ENCODE data around the gene PIK3R2.
A peak's percentile ranks its signal among the peaks of the same experiment; 100 is the strongest.

The PIK3R2 gene

GRCh38 chr19:18144906-18145305, 8.1 kb upstream of the PIK3R2 start:
- H3K9me3 ChIP-seq (replicated peaks; ENCODE audit: low read length), result no peaks in the 10 kb centered on the region
- H3K4me2 ChIP-seq (ENCODE audit: low read length), result no peak overlapping the region
- H3K9ac ChIP-seq (ENCODE audit: low read depth, low read length), result no peak overlapping the region
- H3K4me1 ChIP-seq (ENCODE audit: control insufficient read depth, insufficient read depth, low read length), result no peaks in the 10 kb centered on the region
- H3K27me3 ChIP-seq (ENCODE audit: control insufficient read depth, insufficient read depth, low read length), result no peaks in the 10 kb centered on the region
- H3K4me3 ChIP-seq (ENCODE audit: low read length), result no peak overlapping the region
- peaks cover 37% of the 10 kb centered on the region for H3K36me3 ChIP-seq (ENCODE audit: insufficient read depth, low read length)

GRCh38 chr19:18145391-18145999, 7.5 kb upstream of the PIK3R2 start:
- Histone ChIP-seq H3K27me3 (ENCODE audit: control insufficient read depth, insufficient read depth, low read length) (no peaks in the 10 kb centered on the region), H3K4me2 (ENCODE audit: low read length) (no peak overlapping the region), H3K9me3 (replicated peaks; ENCODE audit: low read length) (no peaks in the 10 kb centered on the region), H3K4me1 (ENCODE audit: control insufficient read depth, insufficient read depth, low read length) (no peaks in the 10 kb centered on the region), H3K4me3 (ENCODE audit: low read length) (no peak overlapping the region), H3K36me3 (ENCODE audit: insufficient read depth, low read length) (peaks cover 34% of the 10 kb centered on the region), H3K9ac (ENCODE audit: low read depth, low read length) (no peak overlapping the region)

GRCh38 chr19:18147396-18147795, 5.6 kb upstream of the PIK3R2 start:
- Histone ChIP-seq H3K4me1 (ENCODE audit: control insufficient read depth, insufficient read depth, low read length) (peaks cover 9% of the 10 kb centered on the region), H3K36me3 (ENCODE audit: insufficient read depth, low read length) (peaks cover 28% of the 10 kb centered on the region), H3K9ac (ENCODE audit: low read depth, low read length) (no peak overlapping the region), H3K9me3 (replicated peaks; ENCODE audit: low read length) (no peaks in the 10 kb centered on the region), H3K4me3 (ENCODE audit: low read length) (no peak overlapping the region), H3K4me2 (ENCODE audit: low read length) (no peak overlapping the region), H3K27me3 (ENCODE audit: control insufficient read depth, insufficient read depth, low read length) (no peaks in the 10 kb centered on the region)

- peak overlapping the region; percentile 28 for H3K4me2 ChIP-seq (ENCODE audit: low read length)
- H3K27me3 ChIP-seq (ENCODE audit: control insufficient read depth, insufficient read depth, low read length), result no peaks in the 10 kb centered on the region
- peaks cover 18% of the 10 kb centered on the region for H3K4me1 ChIP-seq (ENCODE audit: control insufficient read depth, insufficient read depth, low read length)
- no peaks in the 10 kb centered on the region for H3K9me3 ChIP-seq (replicated peaks; ENCODE audit: low read length)
- H3K9ac ChIP-seq (ENCODE audit: low read depth, low read length), result no peak overlapping the region
- H3K4me3 ChIP-seq (ENCODE audit: low read length), result no peak overlapping the region
- H3K36me3 ChIP-seq (ENCODE audit: insufficient read depth, low read length), result peaks cover 16% of the 10 kb centered on the region
These were observed 3.4 kb upstream of the PIK3R2 start for GRCh38 chr19:18149596-18149975.

- H3K9ac ChIP-seq (ENCODE audit: low read depth, low read length), result peak overlapping the region; percentile 88
- peak overlapping the region; percentile 85 for H3K4me2 ChIP-seq (ENCODE audit: low read length)
- H3K4me1 ChIP-seq (ENCODE audit: control insufficient read depth, insufficient read depth, low read length), result peaks cover 19% of the 10 kb centered on the region
- H3K36me3 ChIP-seq (ENCODE audit: insufficient read depth, low read length), result peaks cover 12% of the 10 kb centered on the region
- no peaks in the 10 kb centered on the region for H3K9me3 ChIP-seq (replicated peaks; ENCODE audit: low read length)
- no peak overlapping the region for H3K4me3 ChIP-seq (ENCODE audit: low read length)
- H3K27me3 ChIP-seq (ENCODE audit: control insufficient read depth, insufficient read depth, low read length), result no peaks in the 10 kb centered on the region
These were observed 2.0 kb upstream of the PIK3R2 start for GRCh38 chr19:18150776-18151624.

GRCh38 chr19:18152442-18152816, 534 bp upstream of the PIK3R2 start:
- peaks cover 18% of the 10 kb centered on the region for H3K36me3 ChIP-seq (ENCODE audit: insufficient read depth, low read length)
- peak overlapping the region; percentile 67 for H3K4me3 ChIP-seq (ENCODE audit: low read length)
- H3K4me2 ChIP-seq (ENCODE audit: low read length), result peak overlapping the region; percentile 85

GRCh38 chr19:18153556-18154134, 682 bp downstream of the PIK3R2 start:
- Histone ChIP-seq H3K9ac (ENCODE audit: low read depth, low read length) (peak overlapping the region; percentile 88), H3K36me3 (ENCODE audit: insufficient read depth, low read length) (peaks cover 20% of the 10 kb centered on the region), H3K4me1 (ENCODE audit: control insufficient read depth, insufficient read depth, low read length) (peaks cover 38% of the 10 kb centered on the region), H3K4me2 (ENCODE audit: low read length) (peak overlapping the region; percentile 95), H3K9me3 (replicated peaks; ENCODE audit: low read length) (no peaks in the 10 kb centered on the region), H3K4me3 (ENCODE audit: low read length) (peak overlapping the region; percentile 89), H3K27me3 (ENCODE audit: control insufficient read depth, insufficient read depth, low read length) (no peaks in the 10 kb centered on the region)

More at GRCh38 chr19:18152442-18152816, 534 bp upstream of the PIK3R2 start:
- Histone ChIP-seq H3K4me1 (ENCODE audit: control insufficient read depth, insufficient read depth, low read length) (peaks cover 33% of the 10 kb centered on the region), H3K9ac (ENCODE audit: low read depth, low read length) (peak overlapping the region; percentile 88), H3K27me3 (ENCODE audit: control insufficient read depth, insufficient read depth, low read length) (no peaks in the 10 kb centered on the region), H3K9me3 (replicated peaks; ENCODE audit: low read length) (no peaks in the 10 kb centered on the region)

GRCh38 chr19:18155095-18156087, 2.4 kb downstream of the PIK3R2 start:
- H3K9me3 ChIP-seq (replicated peaks; ENCODE audit: low read length), result no peaks in the 10 kb centered on the region
- no peak overlapping the region for H3K4me2 ChIP-seq (ENCODE audit: low read length)
- no peaks in the 10 kb centered on the region for H3K27me3 ChIP-seq (ENCODE audit: control insufficient read depth, insufficient read depth, low read length)
- peaks cover 38% of the 10 kb centered on the region for H3K4me1 ChIP-seq (ENCODE audit: control insufficient read depth, insufficient read depth, low read length)
- no peak overlapping the region for H3K9ac ChIP-seq (ENCODE audit: low read depth, low read length)
- H3K4me3 ChIP-seq (ENCODE audit: low read length), result no peak overlapping the region
- H3K36me3 ChIP-seq (ENCODE audit: insufficient read depth, low read length), result peaks cover 20% of the 10 kb centered on the region

- H3K9me3 ChIP-seq (replicated peaks; ENCODE audit: low read length), result no peaks in the 10 kb centered on the region
- H3K27me3 ChIP-seq (ENCODE audit: control insufficient read depth, insufficient read depth, low read length), result no peaks in the 10 kb centered on the region
- H3K9ac ChIP-seq (ENCODE audit: low read depth, low read length), result peak overlapping the region; percentile 50
- peaks cover 44% of the 10 kb centered on the region for H3K4me1 ChIP-seq (ENCODE audit: control insufficient read depth, insufficient read depth, low read length)
- no peak overlapping the region for H3K4me3 ChIP-seq (ENCODE audit: low read length)
- no peak overlapping the region for H3K4me2 ChIP-seq (ENCODE audit: low read length)
- H3K36me3 ChIP-seq (ENCODE audit: insufficient read depth, low read length), result peaks cover 20% of the 10 kb centered on the region
These were observed 3.3 kb downstream of the PIK3R2 start for GRCh38 chr19:18156268-18156667.

GRCh38 chr19:18156841-18157464, 4.0 kb downstream of the PIK3R2 start:
- H3K36me3 ChIP-seq (ENCODE audit: insufficient read depth, low read length), result peaks cover 26% of the 10 kb centered on the region
- H3K4me2 ChIP-seq (ENCODE audit: low read length), result peak overlapping the region; percentile 61
- no peaks in the 10 kb centered on the region for H3K27me3 ChIP-seq (ENCODE audit: control insufficient read depth, insufficient read depth, low read length)
- H3K4me1 ChIP-seq (ENCODE audit: control insufficient read depth, insufficient read depth, low read length), result peaks cover 42% of the 10 kb centered on the region
- H3K9ac ChIP-seq (ENCODE audit: low read depth, low read length), result peak overlapping the region; percentile 50
- H3K9me3 ChIP-seq (replicated peaks; ENCODE audit: low read length), result no peaks in the 10 kb centered on the region
- H3K4me3 ChIP-seq (ENCODE audit: low read length), result no peak overlapping the region

Measured in skeletal muscle satellite cell (primary cell).